Anterior cingulate cortex (tissue), 58 donors: ENCODE measurements around the gene SMIM13.
"Not testable (repeated sequence)": the region's sequence is repeated elsewhere in the genome, so short reads cannot be mapped to it uniquely, and the experiment has no call there.

Experiments used
- DNase-seq, 58 donors: peaks; one replicate each; lab custom pipeline; 2025; lab: John Stamatoyannopoulos, UW

SMIM13 gene

GRCh38 chr6:11083491-11083890, 10.1 kb upstream of the SMIM13 start:
- no peak for DNase-seq

GRCh38 chr6:11083956-11084355, 9.7 kb upstream of the SMIM13 start:
- no peak for DNase-seq

GRCh38 chr6:11085758-11086435, 7.7 kb upstream of the SMIM13 start:
- no peak for DNase-seq

- not testable (repeated sequence) for DNase-seq
Observed at GRCh38 chr6:11087141-11087812, 6.4 kb upstream of the SMIM13 start.

- DNase-seq, result no peak
Observed at GRCh38 chr6:11089695-11090094, 3.9 kb upstream of the SMIM13 start.

GRCh38 chr6:11091141-11091540, 2.5 kb upstream of the SMIM13 start:
- DNase-seq, result not testable (repeated sequence)

GRCh38 chr6:11092668-11093375, 812 bp upstream of the SMIM13 start:
- peak in 6 of 58 donors; percentile 40 to 80 (median 48) for DNase-seq

- DNase-seq, result no peak
Observed at GRCh38 chr6:11093376-11093625, 333 bp upstream of the SMIM13 start.

- peak in 38 of 58 donors; percentile 4 to 67 (median 33) for DNase-seq
Observed at GRCh38 chr6:11094411-11094851, 797 bp downstream of the SMIM13 start.

- DNase-seq, result no peak
Observed at GRCh38 chr6:11094941-11095340, 1.3 kb downstream of the SMIM13 start.

- DNase-seq, result peak in 2 of 58 donors; percentile 10 to 11
Observed at GRCh38 chr6:11096109-11096508, 2.5 kb downstream of the SMIM13 start.

- no peak for DNase-seq
Observed at GRCh38 chr6:11097476-11097875, 3.8 kb downstream of the SMIM13 start.

- DNase-seq, result no peak
Observed at GRCh38 chr6:11098004-11098403, 4.4 kb downstream of the SMIM13 start.

- no peak for DNase-seq
Observed at GRCh38 chr6:11101417-11101816, 7.8 kb downstream of the SMIM13 start.

- DNase-seq, result no peak
Observed at GRCh38 chr6:11103065-11103464, 9.4 kb downstream of the SMIM13 start.

GRCh38 chr6:11108726-11109125, 15.1 kb downstream of the SMIM13 start:
- no peak for DNase-seq

- no peak for DNase-seq
Observed at GRCh38 chr6:11110921-11111768, 17.5 kb downstream of the SMIM13 start, which contains the start of gene ERVFRD-1. ERVFRD-1 (minus strand) TSS chr6:11111725; CDS start chr6:11105310, 6,415 bp downstream.

- no peak for DNase-seq
Observed at GRCh38 chr6:11111769-11112437, 18.3 kb downstream of the SMIM13 start.

- DNase-seq, result no peak
Observed at GRCh38 chr6:11113038-11113437, 19.4 kb downstream of the SMIM13 start.
